NCI-H524 treated with DMSO at 0.1 percent for 48 hours (cell line): ENCODE results near the gene CEACAM18.

Experiments
- DNase-seq: peaks from one replicate; lab custom pipeline; 2025; lab: John Stamatoyannopoulos, UW

The CEACAM18 gene

DNA sequence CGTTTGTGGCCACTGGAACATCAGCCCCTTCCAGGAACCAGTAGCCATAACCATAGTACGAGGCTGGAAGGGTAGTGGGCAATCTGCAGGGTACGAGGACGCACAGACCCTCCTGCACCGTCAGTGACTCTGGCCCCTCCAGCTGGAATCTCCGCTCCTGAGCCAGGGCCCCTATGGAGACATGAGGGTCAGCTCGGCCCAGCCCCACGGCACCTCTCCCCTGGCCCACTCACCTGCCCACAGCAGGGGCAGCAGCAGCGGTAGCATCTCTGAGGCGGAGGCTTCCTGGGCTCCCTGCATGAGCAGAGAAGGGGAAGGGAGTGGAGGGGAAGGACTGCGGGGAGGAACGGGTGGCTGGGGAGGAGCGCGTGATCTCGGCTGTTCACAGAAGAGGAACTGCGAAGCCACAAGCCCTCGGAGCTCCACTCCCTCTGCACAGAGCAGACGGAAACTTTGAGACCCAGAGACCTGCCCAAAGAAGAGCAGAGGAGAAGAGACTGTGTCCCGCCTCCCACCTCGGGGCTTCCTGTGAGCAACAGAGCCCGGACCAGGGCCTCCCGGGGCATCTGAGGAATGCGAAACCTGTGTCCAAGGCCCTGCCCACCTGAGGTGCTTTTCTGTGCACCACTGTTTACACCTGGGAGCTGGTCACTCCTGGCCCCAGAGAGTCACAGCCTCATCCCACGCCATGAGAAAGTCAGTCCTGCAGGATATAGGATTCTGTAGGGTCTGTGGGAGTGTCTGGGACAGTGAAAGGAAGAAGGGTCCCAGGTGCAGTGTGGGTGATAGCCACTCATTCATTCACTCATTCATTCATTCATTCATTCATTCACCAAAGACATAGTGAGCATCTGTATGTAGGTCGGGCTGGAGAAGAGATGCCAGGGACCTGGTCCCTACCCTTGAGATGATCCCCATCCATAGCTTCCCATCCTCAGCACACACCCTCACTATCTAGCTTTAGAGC lies 53.3 kb downstream of the CEACAM18 start, which contains the start of gene SIGLEC6:
Gene SIGLEC6 (minus strand): TSS at position 322 of the 967 bp plus-strand sequence. CDS start 22 bp downstream, at position 300.
- DNase-seq = no peak

DNA sequence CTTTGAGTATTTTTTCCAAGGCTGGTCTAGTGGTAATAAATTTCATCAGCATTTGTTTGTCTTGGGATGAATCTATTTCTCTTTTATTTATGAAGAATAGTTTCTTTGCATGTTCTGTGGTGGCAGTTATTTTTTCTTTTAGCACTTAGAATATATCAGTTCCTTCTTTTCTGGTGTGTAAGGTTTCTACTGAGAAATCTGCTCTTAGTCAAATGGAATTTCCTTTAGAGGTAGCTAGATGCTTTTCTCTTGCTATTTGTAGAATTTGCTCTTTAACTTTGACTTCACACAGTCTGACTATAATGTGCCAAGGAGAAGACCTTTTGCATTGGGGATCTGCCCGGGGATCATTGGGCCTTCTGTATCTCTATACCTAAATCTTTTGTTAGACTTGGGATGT lies 57.2 kb downstream of the CEACAM18 start:
- DNase-seq = no peak

GRCh38 chr19:51539821-51540366 lies 61.6 kb downstream of the CEACAM18 start:
- DNase-seq = no peak
